HCT116 (cell line): Measurements from ENCODE around the gene TULP3. TPM values are rescaled to one million over a fixed set of nuclear protein-coding genes. Genes with fewer than 3 reads are reported as not detected.

Source experiments
- ATAC-seq: fragments of 200-7000 bp; cut with Tn5 transposase; 2 replicates; pipeline ENCODE4 v1.9.1; 2020; ENCODE audit warnings: mild to moderate bottlenecking, moderate library complexity
- BruUV-seq: library from RNA; stranded (reverse); fragments of 400-500 nt; replicated peaks from 2 replicates; lab custom pipeline; 2021; lab: Mats Ljungman, UMichigan
- CTCF ChIA-PET: fragments of 300-600 bp; sonication (Branson Sonifier 250); formaldehyde crosslinking; loops from one replicate; lab custom pipeline; 2021; ENCODE audit warnings: antibody characterized with exemption; lab: Charles Lee
- POLR2A ChIA-PET: fragments of 300-600, 350-600 bp; sonication (Branson Sonifier 250); formaldehyde crosslinking; loops from one replicate; lab custom pipeline; 2021; ENCODE audit warnings: antibody characterized with exemption; lab: Charles Lee
- RAD21 ChIA-PET, 2 experiments: fragments of 300-600 bp; sonication (Branson Sonifier 250); formaldehyde crosslinking; loops; one replicate each; lab custom pipeline; 2023; ENCODE audit warnings: low total read pairs in 2 of 2; ENCODE audit not compliant: uncharacterized antibody in 2 of 2, unreplicated experiment in 2 of 2, low non-redundant PET in 1 of 2; lab: Charles Lee
- DNase-seq: peaks from one replicate; pipeline ENCODE4 v3.0.0-alpha.2; 2010; ENCODE audit warnings: low read depth, low spot score
- H2AFZ ChIP-seq: fragments of 200-600 bp; shearing (Covaris generic), sonication (generic); 2 replicates; pipeline ENCODE4 v1.6.1; 2017; ENCODE audit warnings: low read depth, mixed run types, mixed read lengths, antibody characterized with exemption, low read length; ENCODE audit not compliant: poor library complexity, severe bottlenecking
- H3K27ac ChIP-seq: 2 replicates; pipeline ENCODE4 v1.5.1; 2012; ENCODE audit warnings: low read depth, low read length
- H3K27me3 ChIP-seq: fragments of 200-600 bp; sonication (generic); 2 replicates; pipeline ENCODE4 v1.6.1; 2016; ENCODE audit warnings: mixed run types, low read length, mixed read lengths; ENCODE audit not compliant: insufficient read depth
- H3K36me3 ChIP-seq, 2 experiments: fragments of 200-500 bp in 1 of 2; fragments of 200-600 bp in 1 of 2; sonication (Bioruptor generic) in 1 of 2; sonication (generic) in 1 of 2; 2 replicates each; pipeline versions ENCODE4 v1.5.1 to v1.6.1; 2014 to 2016; ENCODE audit warnings: low read length in 2 of 2, inconsistent platforms in 1 of 2, mixed read lengths in 1 of 2, mixed run types in 1 of 2; ENCODE audit not compliant: insufficient read depth in 2 of 2, control insufficient read depth in 1 of 2
- H3K4me1 ChIP-seq, 2 experiments: fragments of 200-600 bp in 1 of 2; sonication (generic) in 1 of 2; 2 replicates each; pipeline versions ENCODE4 v1.5.1 to v1.6.1; 2012 to 2017; ENCODE audit warnings: low read length in 2 of 2, inconsistent platforms in 1 of 2, mild to moderate bottlenecking in 1 of 2, mixed read lengths in 1 of 2, mixed run types in 1 of 2, moderate library complexity in 1 of 2; ENCODE audit not compliant: insufficient read depth in 2 of 2, control insufficient read depth in 1 of 2
- H3K4me2 ChIP-seq: fragments of 200-600 bp; sonication (generic); 2 replicates; pipeline ENCODE4 v1.6.1; 2017; ENCODE audit warnings: mixed run types, low read length, mixed read lengths
- H3K4me3 ChIP-seq, 2 experiments: fragments of 200-600 bp in 1 of 2; sonication (generic) in 1 of 2; replicated peaks in 1 of 2; 2 replicates each; pipeline ENCODE4 v1.5.1; 2011 to 2016; ENCODE audit warnings: low read length in 2 of 2, control low read depth in 1 of 2, low read depth in 1 of 2, mild to moderate bottlenecking in 1 of 2, mixed read lengths in 1 of 2, mixed run types in 1 of 2
- H3K79me2 ChIP-seq: fragments of 200-600 bp; sonication (generic); 2 replicates; pipeline ENCODE4 v1.6.1; 2017; ENCODE audit warnings: mild to moderate bottlenecking, mixed run types, low read length, moderate library complexity, mixed read lengths; ENCODE audit not compliant: insufficient read depth
- H3K9ac ChIP-seq: fragments of 200-600 bp; sonication (generic); 2 replicates; pipeline ENCODE4 v1.6.1; 2016; ENCODE audit warnings: low read length, mixed read lengths
- H3K9me2 ChIP-seq: fragments of 200-600 bp; sonication (generic), shearing (Covaris generic); 2 replicates; pipeline ENCODE4 v1.6.1; 2017; ENCODE audit warnings: mixed run types, mild to moderate bottlenecking, moderate library complexity; ENCODE audit not compliant: insufficient read depth
- H3K9me3 ChIP-seq, 2 experiments: fragments of 200-500 bp in 1 of 2; fragments of 200-600 bp in 1 of 2; sonication (Bioruptor generic) in 1 of 2; sonication (generic) in 1 of 2; 2 replicates each; pipeline ENCODE4 v1.6.1; 2014 to 2017; ENCODE audit warnings: low read length in 2 of 2, mixed read lengths in 2 of 2, inconsistent platforms in 1 of 2, low read depth in 1 of 2, mild to moderate bottlenecking in 1 of 2, mixed run types in 1 of 2, moderate library complexity in 1 of 2; ENCODE audit not compliant: control insufficient read depth in 1 of 2, insufficient read depth in 1 of 2
- H4K20me1 ChIP-seq: fragments of 200-600 bp; sonication (generic), shearing (Covaris generic); 2 replicates; pipeline ENCODE4 v1.6.1; 2017; ENCODE audit warnings: mixed run types, mild to moderate bottlenecking, moderate library complexity; ENCODE audit not compliant: insufficient read depth
- EZH2phosphoT487 ChIP-seq: fragments of 200-600 bp; IDR thresholded peaks from 2 replicates; pipeline ENCODE4 v1.6.1; 2018; ENCODE audit warnings: antibody characterized with exemption, borderline replicate concordance
- POLR2AphosphoS5 ChIP-seq: IDR thresholded peaks from 2 replicates; pipeline ENCODE4 v1.6.1; 2011; ENCODE audit warnings: mild to moderate bottlenecking, low read depth, low read length, moderate library complexity
- RAD21 ChIP-seq: IDR thresholded peaks from 2 replicates; pipeline ENCODE4 v1.6.1; 2012; ENCODE audit warnings: low read depth, mild to moderate bottlenecking
- SP1 ChIP-seq: IDR thresholded peaks from 2 replicates; pipeline ENCODE4 v1.6.1; 2012; ENCODE audit warnings: low read depth
- YY1 ChIP-seq: IDR thresholded peaks from 2 replicates; pipeline ENCODE4 v1.6.1; 2011; ENCODE audit warnings: low read length, low read depth, moderate library complexity, mild to moderate bottlenecking; ENCODE audit not compliant: insufficient replicate concordance; ENCODE audit errors: extremely low read depth
- ZFX ChIP-seq: fragments of 450-650 bp; IDR thresholded peaks from 2 replicates; pipeline ENCODE4 v1.6.1; 2017
- intact Hi-C: fragments of 100-400 bp; cut with micrococcal nuclease; formaldehyde crosslinking; loops from 2 replicates; pipeline ENCODE4 v1.10.0; 2022
- total RNA-seq: library from RNA; stranded (reverse); gene quantifications from one replicate; pipeline ENCODE4 v1.2.1, GENCODE V29; 2021; ENCODE audit not compliant: unreplicated experiment
- TF ChIP-seq, protein P1 (sequence below): IDR thresholded peaks from 2 replicates; pipeline ENCODE4 v1.6.1; 2011; ENCODE audit warnings: mild to moderate bottlenecking, low read length, moderate library complexity; ENCODE audit not compliant: insufficient replicate concordance; ENCODE audit errors: extremely low read depth
- TF ChIP-seq, protein P2 (sequence below), 3 experiments: fragments of 200-600 bp in 1 of 3; sonication (generic) in 1 of 3; IDR thresholded peaks in 2 of 3; conservative IDR thresholded peaks in 1 of 3; 2 replicates each; pipeline ENCODE4 v1.5.1; 2012 to 2017; ENCODE audit warnings: low read depth in 2 of 3, low read length in 2 of 3, antibody characterized with exemption in 1 of 3, borderline replicate concordance in 1 of 3, control low read depth in 1 of 3, mild to moderate bottlenecking in 1 of 3, mixed read lengths in 1 of 3, mixed run types in 1 of 3, moderate library complexity in 1 of 3; ENCODE audit not compliant: insufficient read depth in 1 of 3
- TF ChIP-seq, protein P3 (sequence below): IDR thresholded peaks from 2 replicates; pipeline ENCODE4 v1.6.1; 2012

TULP3 gene
- total RNA-seq, 1 experiment from 2014 or later = 21.3 TPM

DNA sequence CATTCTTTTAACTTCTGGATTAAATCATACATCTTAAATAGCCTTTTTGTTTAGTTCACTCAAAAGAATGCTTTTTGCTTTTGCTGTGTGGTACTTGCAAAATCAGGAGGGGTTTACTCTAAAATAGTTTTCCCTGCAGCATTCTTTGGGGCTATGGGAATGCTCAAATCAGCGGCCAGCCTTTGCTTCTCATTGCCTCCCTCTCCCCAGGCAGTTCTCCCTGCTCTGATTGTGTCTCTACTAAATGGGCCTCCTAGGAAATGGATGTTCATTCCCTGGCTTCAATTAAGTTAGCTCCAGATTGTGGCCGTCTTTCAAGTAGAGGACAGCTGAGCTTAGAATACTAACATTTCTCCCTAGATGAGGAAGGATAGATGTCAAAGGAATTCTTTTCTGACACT is 4.4 kb downstream of the TULP3 start:
- H3K79me2 ChIP-seq = peaks cover 56% of the 10 kb centered on the region
- no peaks in the 10 kb centered on the region for H4K20me1 ChIP-seq
- CTCF ChIA-PET = no interaction called here

More for the DNA sequence above, 4.4 kb downstream of the TULP3 start:
- BruUV-seq = no TSS peak
- peaks cover 19 to 26% of the 10 kb centered on the region in 2 experiments for H3K4me1 ChIP-seq
- TF ChIP-seq, protein P1, sequence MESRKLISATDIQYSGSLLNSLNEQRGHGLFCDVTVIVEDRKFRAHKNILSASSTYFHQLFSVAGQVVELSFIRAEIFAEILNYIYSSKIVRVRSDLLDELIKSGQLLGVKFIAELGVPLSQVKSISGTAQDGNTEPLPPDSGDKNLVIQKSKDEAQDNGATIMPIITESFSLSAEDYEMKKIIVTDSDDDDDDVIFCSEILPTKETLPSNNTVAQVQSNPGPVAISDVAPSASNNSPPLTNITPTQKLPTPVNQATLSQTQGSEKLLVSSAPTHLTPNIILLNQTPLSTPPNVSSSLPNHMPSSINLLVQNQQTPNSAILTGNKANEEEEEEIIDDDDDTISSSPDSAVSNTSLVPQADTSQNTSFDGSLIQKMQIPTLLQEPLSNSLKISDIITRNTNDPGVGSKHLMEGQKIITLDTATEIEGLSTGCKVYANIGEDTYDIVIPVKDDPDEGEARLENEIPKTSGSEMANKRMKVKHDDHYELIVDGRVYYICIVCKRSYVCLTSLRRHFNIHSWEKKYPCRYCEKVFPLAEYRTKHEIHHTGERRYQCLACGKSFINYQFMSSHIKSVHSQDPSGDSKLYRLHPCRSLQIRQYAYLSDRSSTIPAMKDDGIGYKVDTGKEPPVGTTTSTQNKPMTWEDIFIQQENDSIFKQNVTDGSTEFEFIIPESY = no peak
- TF ChIP-seq ZFX (no peak), YY1 (no peak), RAD21 (no peak), POLR2AphosphoS5 (no peak), SP1 (no peak), EZH2phosphoT487 (no peak)
- TF ChIP-seq, protein P2, sequence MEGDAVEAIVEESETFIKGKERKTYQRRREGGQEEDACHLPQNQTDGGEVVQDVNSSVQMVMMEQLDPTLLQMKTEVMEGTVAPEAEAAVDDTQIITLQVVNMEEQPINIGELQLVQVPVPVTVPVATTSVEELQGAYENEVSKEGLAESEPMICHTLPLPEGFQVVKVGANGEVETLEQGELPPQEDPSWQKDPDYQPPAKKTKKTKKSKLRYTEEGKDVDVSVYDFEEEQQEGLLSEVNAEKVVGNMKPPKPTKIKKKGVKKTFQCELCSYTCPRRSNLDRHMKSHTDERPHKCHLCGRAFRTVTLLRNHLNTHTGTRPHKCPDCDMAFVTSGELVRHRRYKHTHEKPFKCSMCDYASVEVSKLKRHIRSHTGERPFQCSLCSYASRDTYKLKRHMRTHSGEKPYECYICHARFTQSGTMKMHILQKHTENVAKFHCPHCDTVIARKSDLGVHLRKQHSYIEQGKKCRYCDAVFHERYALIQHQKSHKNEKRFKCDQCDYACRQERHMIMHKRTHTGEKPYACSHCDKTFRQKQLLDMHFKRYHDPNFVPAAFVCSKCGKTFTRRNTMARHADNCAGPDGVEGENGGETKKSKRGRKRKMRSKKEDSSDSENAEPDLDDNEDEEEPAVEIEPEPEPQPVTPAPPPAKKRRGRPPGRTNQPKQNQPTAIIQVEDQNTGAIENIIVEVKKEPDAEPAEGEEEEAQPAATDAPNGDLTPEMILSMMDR (IDR thresholded peaks at IDR 0.05 in 2 of 3, conservative IDR thresholded peaks at IDR 0.05 in 1 of 3; ENCODE audit: borderline replicate concordance in 1 of 3, insufficient read depth in 1 of 3, low read depth in 2 of 3, low read length in 2 of 3) = no peak
- TF ChIP-seq, protein P3, sequence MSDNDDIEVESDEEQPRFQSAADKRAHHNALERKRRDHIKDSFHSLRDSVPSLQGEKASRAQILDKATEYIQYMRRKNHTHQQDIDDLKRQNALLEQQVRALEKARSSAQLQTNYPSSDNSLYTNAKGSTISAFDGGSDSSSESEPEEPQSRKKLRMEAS = no peak
- TF ChIP-seq, all 23 proteins: peak for 0
- ChIA-PET RAD21 (no interaction called here), POLR2A (no interaction called here)
- no peaks in the 10 kb centered on the region for H3K27me3 ChIP-seq
- H3K9ac ChIP-seq = no peak overlapping the region
- no peak overlapping the region for H3K4me3 ChIP-seq
- H2AFZ ChIP-seq = no peak overlapping the region
- no peaks in the 10 kb centered on the region for H3K9me3 ChIP-seq
- intact Hi-C loops = no loop called here
- H3K36me3 ChIP-seq = no peaks in the 10 kb centered on the region
- no peak for ATAC-seq
- DNase-seq = no peak
- no peak overlapping the region for H3K4me2 ChIP-seq
- no peaks in the 10 kb centered on the region for H3K9me2 ChIP-seq
- H3K27ac ChIP-seq = no peak overlapping the region
